Astrocyte (in vitro differentiated cells and primary cell): ENCODE data around the gene TMEM130.

ENCODE experiments used
- CTCF ChIP-seq: IDR thresholded peaks from 2 replicates; pipeline ENCODE4 v1.5.1; 2011; ENCODE audit warnings: low read depth, mild to moderate bottlenecking, inconsistent platforms, low read length, moderate library complexity; ENCODE audit not compliant: insufficient read depth
- EZH2 ChIP-seq: IDR thresholded peaks from 2 replicates; pipeline ENCODE4 v1.6.1; 2012; ENCODE audit warnings: mild to moderate bottlenecking, low read length, inconsistent platforms; ENCODE audit not compliant: insufficient read depth

GRCh38 chr7:98834949-98835348, 34.9 kb downstream of the TMEM130 start:
- TF ChIP-seq EZH2 (no peak), CTCF (no peak)
